Muscle of leg (tissue), 11 donors: ENCODE results near the gene KLRD1. TPM values are rescaled to one million over a fixed set of nuclear protein-coding genes. Genes with fewer than 3 reads are reported as not detected.

ENCODE experiments used
- DNase-seq: peaks from one replicate; pipeline ENCODE4 v3.0.0; 2013
- H3K27ac ChIP-seq: one replicate; pipeline ENCODE4 v1.5.1; 2013; ENCODE audit warnings: mild to moderate bottlenecking, low read length, control low read depth
- H3K27me3 ChIP-seq: one replicate; pipeline ENCODE4 v1.6.1; 2013; ENCODE audit warnings: low read length; ENCODE audit not compliant: control insufficient read depth, insufficient read depth
- H3K36me3 ChIP-seq: one replicate; pipeline ENCODE4 v1.6.1; 2013; ENCODE audit warnings: low read length; ENCODE audit not compliant: control insufficient read depth, insufficient read depth
- H3K4me1 ChIP-seq: one replicate; pipeline ENCODE4 v1.6.1; 2013; ENCODE audit warnings: low read length; ENCODE audit not compliant: control insufficient read depth, insufficient read depth
- H3K4me3 ChIP-seq: one replicate; pipeline ENCODE4 v1.5.1; 2013; ENCODE audit warnings: low read length, control low read depth
- H3K9me3 ChIP-seq: replicated peaks from 2 replicates; pipeline ENCODE4 v1.6.1; 2013; ENCODE audit warnings: low read depth, low read length; ENCODE audit not compliant: control insufficient read depth
- WGBS: methylation state at CpG from one replicate; pipeline ENCODE4 v1.1.5; 2013; ENCODE audit warnings: missing lambda C conversion rate; ENCODE audit not compliant: insufficient coverage; 5-methylcytosine and 5-hydroxymethylcytosine counted together
- polyA plus RNA-seq, 8 donors: library from polyadenylated mRNA; unstranded; fragments of 120-200 nt; gene quantifications; one replicate each; pipeline versions ENCODE4 v1.2.1 to v1.2.3, GENCODE V29; 2013; ENCODE audit warnings: inconsistent platforms in 1 of 8, low replicate concordance in 1 of 8; ENCODE audit not compliant: insufficient read length in 8 of 8, insufficient read depth in 1 of 8
- total RNA-seq: library from RNA; stranded (reverse); fragments of 120-200 nt; gene quantifications from one replicate; pipeline ENCODE4 v1.2.4, GENCODE V29; 2013

KLRD1 gene
- total and polyA plus RNA-seq, 9 donors: 0.16 to 0.58 (median 0.24) TPM

DNA sequence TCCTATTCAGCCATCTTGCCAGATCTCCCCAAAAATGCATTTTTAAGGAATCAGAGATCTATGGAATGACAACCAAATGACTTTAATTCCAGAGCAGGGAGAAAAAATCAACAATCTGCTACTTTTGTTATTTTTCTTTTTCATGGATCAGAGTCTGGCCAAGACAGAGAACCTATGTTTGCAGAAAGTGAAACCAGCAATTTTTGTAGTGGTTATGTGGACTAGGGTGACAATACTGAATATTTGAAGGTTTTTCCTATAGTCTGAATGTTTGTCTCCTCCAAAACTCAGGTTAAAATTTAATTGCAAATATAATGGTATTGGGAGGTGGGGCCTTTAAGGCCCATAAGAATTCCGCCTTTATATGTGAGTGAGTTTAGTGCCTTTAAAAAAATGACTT lies 51.3 kb downstream of the KLRD1 start:
- Histone ChIP-seq H3K4me3 (no peak overlapping the region), H3K36me3 (no peaks in the 10 kb centered on the region), H3K9me3 (no peaks in the 10 kb centered on the region), H3K4me1 (peaks cover 6% of the 10 kb centered on the region), H3K27ac (no peak overlapping the region), H3K27me3 (no peaks in the 10 kb centered on the region)
- no CpG with 5 or more reads among the region's 1 CpG for WGBS
- no peak for DNase-seq

DNA sequence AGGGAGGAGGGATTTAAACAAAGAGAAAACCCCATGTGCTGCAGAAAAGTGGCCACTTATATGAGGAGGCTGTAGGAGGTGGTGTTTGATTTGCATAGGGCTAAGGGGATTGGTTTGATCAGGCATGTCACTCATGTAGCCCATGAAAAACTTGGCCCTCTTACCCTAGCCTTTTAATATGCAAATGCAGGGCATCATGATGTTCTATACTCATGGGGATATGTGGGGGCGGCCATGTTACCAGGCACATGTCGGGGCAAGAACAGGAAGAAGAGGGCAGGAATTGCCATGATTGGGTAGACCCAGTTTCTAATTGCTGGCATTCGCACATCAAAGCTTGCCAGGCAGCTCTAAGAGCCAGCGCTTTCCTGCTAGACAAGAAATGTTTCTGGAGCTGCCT lies 53.4 kb downstream of the KLRD1 start:
- WGBS: 69% methylated on average over 2 of the region's 4 CpGs
- Histone ChIP-seq H3K4me1 (peaks cover 14% of the 10 kb centered on the region), H3K36me3 (no peaks in the 10 kb centered on the region), H3K4me3 (no peak overlapping the region), H3K9me3 (no peaks in the 10 kb centered on the region), H3K27ac (no peak overlapping the region), H3K27me3 (no peaks in the 10 kb centered on the region)
- DNase-seq: no peak

DNA sequence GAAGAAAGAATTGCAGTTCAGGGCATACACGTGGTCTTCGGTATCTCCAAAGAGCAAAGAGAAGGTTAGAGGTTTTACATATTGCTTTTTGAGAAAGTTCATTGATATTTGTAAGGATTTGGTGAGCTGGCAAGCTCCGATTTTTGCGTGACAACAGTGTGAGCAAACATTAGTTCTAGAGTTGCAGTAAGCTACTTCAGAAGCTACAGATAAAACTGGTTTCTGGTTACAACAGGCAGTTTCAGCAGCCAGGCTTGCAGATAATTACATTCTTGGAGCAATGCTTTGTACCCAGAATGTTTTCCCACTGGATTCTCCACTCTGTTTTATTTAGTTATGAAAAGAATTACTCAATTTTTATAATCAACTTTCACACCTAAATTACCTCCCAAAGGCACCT lies 54.0 kb downstream of the KLRD1 start:
- Histone ChIP-seq H3K4me1 (peaks cover 19% of the 10 kb centered on the region), H3K36me3 (no peaks in the 10 kb centered on the region), H3K27me3 (no peaks in the 10 kb centered on the region), H3K4me3 (no peak overlapping the region), H3K9me3 (no peaks in the 10 kb centered on the region), H3K27ac (no peak overlapping the region)
- 57% methylated on average over 4 of the region's 4 CpGs for WGBS
- no peak for DNase-seq

DNA sequence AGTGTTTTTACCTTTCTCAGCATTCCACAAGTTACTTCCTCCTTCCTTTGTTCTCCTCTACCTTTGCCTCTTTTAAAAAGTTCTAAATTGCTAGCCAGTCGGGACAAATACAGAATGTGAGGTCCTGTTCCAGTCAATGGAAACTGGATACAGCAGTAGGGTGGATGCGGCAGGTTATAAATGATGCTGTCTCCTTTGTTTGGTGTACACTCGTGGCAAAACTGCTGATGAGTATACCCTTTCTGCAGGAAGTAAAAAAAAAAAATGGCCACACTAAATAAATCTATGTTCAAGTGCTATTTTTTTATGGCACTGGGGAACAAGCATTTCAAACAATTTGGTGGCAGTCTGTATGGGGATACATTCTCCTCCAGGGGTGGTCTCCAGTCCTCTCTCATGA lies 54.7 kb downstream of the KLRD1 start:
- Histone ChIP-seq H3K9me3 (no peaks in the 10 kb centered on the region), H3K27ac (no peak overlapping the region), H3K4me1 (peaks cover 19% of the 10 kb centered on the region), H3K36me3 (no peaks in the 10 kb centered on the region), H3K4me3 (no peak overlapping the region), H3K27me3 (no peaks in the 10 kb centered on the region)
- no peak for DNase-seq
- WGBS: 100% methylated on average over 1 of the region's 3 CpGs

DNA sequence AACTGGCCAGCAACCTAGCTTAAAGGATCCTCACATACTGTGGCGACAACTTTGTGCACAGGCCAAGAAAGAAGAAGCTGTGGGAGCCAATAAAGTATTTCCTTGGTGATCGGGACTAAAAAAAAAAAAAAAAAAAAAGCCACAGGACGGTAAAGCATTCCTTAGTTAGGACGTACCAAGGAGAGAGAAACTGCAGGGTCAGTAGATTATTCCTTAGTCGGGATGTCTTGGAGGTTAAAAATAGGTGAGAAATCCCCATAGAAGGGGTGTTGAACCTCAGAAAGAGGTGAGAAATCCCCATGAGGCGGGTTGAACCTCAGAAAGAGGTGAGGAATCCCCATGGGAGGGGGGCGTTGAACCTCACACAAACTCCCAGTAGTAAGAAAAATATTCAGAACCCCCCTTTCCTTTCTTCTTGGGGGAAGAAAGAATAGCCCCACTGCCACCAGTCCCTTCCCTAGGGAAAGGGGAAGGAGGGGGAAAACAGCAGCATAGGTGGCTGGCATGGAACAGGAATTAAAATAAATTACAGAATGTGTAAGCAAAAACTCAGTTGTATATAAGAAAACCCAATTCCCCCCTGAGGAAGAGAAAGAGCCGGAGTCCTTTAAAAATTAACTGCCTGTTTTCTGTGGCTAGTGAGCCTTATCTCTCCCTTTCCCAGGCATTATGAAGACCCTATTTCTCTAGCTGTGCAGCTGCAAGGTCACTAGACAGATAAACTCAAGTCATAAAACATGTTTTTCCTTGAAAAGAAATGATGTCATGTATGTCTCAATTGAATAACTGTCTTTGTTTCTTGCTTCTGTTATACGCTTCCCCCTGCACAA lies 55.4 kb downstream of the KLRD1 start:
- 17% methylated on average over 1 of the region's 9 CpGs for WGBS
- H3K4me3 ChIP-seq: no peak overlapping the region
- peak; percentile 19 for DNase-seq
- H3K9me3 ChIP-seq: no peaks in the 10 kb centered on the region
- H3K27me3 ChIP-seq: no peaks in the 10 kb centered on the region
- no peaks in the 10 kb centered on the region for H3K36me3 ChIP-seq
- H3K27ac ChIP-seq: peak overlapping the region; percentile 97
- peaks cover 19% of the 10 kb centered on the region for H3K4me1 ChIP-seq

DNA sequence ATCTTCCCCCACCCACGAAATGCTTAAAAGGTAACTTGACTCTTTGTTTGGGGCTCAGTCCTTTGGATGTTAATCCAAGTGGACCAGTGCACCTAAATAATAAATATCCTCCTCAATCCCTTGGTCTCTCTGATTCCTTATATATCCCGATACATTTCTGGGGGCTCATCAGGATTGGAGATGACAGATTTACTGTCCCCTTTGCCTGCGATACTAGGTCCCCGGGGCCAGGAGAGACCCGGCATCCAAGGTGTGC lies 55.9 kb downstream of the KLRD1 start:
- 29% methylated on average over 4 of the region's 5 CpGs for WGBS
- Histone ChIP-seq H3K36me3 (no peaks in the 10 kb centered on the region), H3K4me1 (peaks cover 19% of the 10 kb centered on the region), H3K27me3 (no peaks in the 10 kb centered on the region), H3K9me3 (no peaks in the 10 kb centered on the region), H3K4me3 (peak overlapping the region; percentile 77), H3K27ac (peak overlapping the region; percentile 97)
- DNase-seq: no peak

DNA sequence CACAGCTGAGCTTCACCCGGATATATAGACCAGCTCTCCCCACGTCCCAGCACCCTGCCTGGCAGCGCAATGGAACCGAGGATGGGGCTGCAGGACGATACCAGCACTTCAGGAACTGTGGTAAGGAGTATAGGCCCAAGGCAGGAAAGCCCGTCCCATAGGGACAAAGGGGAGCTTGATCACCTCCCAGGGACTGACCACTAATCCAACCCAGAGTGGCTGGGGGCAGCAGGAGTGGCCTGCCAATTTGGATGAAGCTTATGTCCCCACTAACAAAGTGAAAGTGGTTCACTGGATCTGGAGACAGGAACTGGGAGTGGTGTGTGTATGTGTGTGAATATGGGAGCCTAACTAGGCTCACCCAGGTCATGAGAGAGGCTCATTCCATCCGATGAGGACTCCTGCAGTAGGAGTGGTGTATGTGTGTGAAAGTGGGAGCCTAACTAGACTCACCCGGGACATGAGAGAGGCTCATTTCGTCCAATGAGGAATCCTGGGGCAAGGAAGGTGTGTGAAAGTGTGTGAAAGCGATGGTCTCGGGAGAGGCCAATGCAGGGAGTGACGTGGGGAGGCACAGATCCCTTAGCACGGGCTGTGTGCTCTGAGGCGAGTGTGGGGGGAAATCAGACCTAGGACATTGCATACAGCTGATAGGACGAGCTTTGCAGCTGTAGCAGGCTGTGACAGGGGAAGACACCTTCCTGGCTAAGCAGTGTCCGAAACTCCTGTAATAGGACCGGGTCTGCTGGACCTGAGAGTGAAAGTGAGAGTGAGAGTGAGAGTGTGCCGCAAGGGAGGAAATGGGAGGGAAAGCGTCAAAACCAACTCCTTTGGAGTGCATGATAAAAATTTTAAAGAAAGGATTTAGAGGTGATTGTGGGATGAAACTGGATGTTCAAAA lies 56.5 kb downstream of the KLRD1 start:
- Histone ChIP-seq H3K27ac (peak overlapping the region; percentile 97), H3K4me3 (peak overlapping the region; percentile 77), H3K36me3 (no peaks in the 10 kb centered on the region), H3K27me3 (no peaks in the 10 kb centered on the region), H3K4me1 (peaks cover 19% of the 10 kb centered on the region), H3K9me3 (no peaks in the 10 kb centered on the region)
- WGBS: 1% methylated on average over 14 of the region's 19 CpGs
- DNase-seq: peak; percentile 77

DNA sequence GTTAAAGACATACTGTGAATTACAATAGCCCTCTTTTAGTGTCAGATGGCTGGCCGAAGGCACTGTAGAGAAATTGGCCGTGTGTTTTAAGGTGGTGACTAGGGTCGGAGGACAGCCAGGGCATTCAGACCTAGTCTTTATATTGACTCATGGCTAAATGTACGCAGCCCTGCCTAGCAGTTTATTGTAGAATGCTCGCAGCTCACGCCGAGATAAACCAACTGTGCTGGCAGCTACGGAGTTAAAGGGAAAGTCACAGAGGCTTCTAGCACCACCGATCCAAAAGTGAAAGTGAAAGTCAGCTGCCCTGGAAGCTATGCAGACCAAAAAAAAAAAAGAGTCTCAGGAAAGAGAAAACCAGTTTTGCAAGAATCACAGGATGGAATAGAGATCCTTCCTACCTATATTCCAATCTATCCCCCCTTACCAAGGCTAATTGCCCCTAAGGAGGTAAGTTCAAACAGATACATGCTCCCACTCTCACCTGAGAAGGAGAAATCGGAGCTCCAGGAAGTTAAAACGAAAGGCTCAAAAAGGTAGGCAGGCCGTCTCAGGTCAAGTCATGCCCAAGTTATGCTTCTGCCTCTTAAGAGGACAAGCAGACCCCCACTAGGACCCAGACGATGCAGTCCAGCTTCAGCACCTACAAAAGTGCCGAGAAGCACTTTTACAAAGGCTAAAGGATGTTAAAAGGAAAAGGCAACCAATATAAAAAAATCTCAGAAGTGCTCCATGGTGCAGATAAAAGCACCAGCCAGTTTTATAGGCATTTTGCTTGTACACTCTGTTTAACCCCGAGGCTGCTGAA lies 57.3 kb downstream of the KLRD1 start:
- Histone ChIP-seq H3K27ac (peak overlapping the region; percentile 97), H3K9me3 (no peaks in the 10 kb centered on the region), H3K27me3 (no peaks in the 10 kb centered on the region), H3K4me1 (peaks cover 19% of the 10 kb centered on the region), H3K4me3 (peak overlapping the region; percentile 77), H3K36me3 (no peaks in the 10 kb centered on the region)
- WGBS: 0% methylated on average over 12 of the region's 15 CpGs
- peak; percentile 95 for DNase-seq

DNA sequence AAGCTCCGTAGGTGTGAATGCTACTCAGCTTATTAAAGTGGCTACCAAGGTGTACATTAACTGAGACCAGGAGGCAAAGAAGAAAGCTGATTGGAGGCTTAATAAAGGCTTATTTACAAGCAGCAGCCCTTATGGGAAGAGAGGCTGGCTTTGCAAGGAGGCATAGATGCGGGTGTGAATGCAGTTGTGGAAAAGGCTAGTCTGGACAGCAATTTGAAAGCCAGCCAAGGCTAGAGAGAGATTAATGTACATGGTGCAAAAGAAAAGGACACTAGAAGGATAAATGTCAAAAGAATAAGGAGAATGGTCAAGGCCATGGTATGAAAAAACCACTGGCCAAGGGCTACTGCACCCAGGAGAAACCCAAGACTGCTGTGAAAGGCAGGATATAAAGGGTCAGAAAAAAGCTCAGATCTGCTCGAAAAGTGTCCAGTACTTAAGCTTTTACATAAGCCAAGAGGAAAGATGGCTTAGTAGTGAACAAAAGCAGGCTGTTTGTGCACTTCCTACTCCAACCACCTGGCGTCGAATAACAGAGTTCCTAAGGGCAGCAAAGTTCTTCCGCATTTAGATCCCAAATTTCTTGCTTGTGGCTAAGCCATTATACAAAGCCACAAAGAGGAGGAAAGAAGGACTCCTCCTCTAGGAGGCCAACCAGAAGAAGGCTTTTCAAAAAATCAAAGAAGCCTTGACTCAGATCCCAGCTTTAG lies 58.2 kb downstream of the KLRD1 start:
- WGBS: 23% methylated on average over 2 of the region's 6 CpGs
- Histone ChIP-seq H3K4me3 (peak overlapping the region; percentile 77), H3K9me3 (no peaks in the 10 kb centered on the region), H3K4me1 (peaks cover 19% of the 10 kb centered on the region), H3K27ac (peak overlapping the region; percentile 97), H3K27me3 (no peaks in the 10 kb centered on the region), H3K36me3 (no peaks in the 10 kb centered on the region)
- peak; percentile 35 for DNase-seq
